BJ (cell line): ENCODE measurements around the gene CDH18. TPM values are rescaled to one million over a fixed set of nuclear protein-coding genes. Genes with fewer than 3 reads are reported as not detected.

Experiments used
- CTCF ChIA-PET: fragments of 350-600 bp; formaldehyde crosslinking; extraction: SDS; loops from one replicate; lab custom pipeline; 2021; ENCODE audit warnings: antibody characterized with exemption, inconsistent platforms; lab: Yijun Ruan, JAX
- POLR2A ChIA-PET: fragments of 300-600 bp; sonication (Branson Sonifier 250); formaldehyde crosslinking; extraction: SDS; loops from one replicate; lab custom pipeline; 2021; ENCODE audit warnings: antibody characterized with exemption; lab: Charles Lee
- DNase-seq: peaks from one replicate; pipeline ENCODE4 v3.0.0-alpha.2; 2011; ENCODE audit warnings: low read depth
- H3K27me3 ChIP-seq: 2 replicates; pipeline ENCODE4 v1.6.0; 2011; ENCODE audit warnings: low read length; ENCODE audit not compliant: control insufficient read depth, insufficient read depth
- H3K36me3 ChIP-seq: 2 replicates; pipeline ENCODE4 v1.5.1; 2011; ENCODE audit warnings: low read length; ENCODE audit not compliant: control insufficient read depth, insufficient read depth
- H3K4me3 ChIP-seq: 2 replicates; pipeline ENCODE4 v1.5.1; 2011; ENCODE audit warnings: low read depth, mild to moderate bottlenecking, control low read depth, low read length
- polyA plus RNA-seq: library from polyadenylated mRNA; depleted of rRNA; stranded (reverse); fragments of >200 nt; gene quantifications from 2 replicates; pipeline ENCODE4 v1.2.3, GENCODE V29; 2011
- TF ChIP-seq, protein P1 (sequence below): IDR thresholded peaks from 2 replicates; pipeline ENCODE4 v1.5.1; 2011; ENCODE audit warnings: low read depth, mild to moderate bottlenecking, control low read depth, inconsistent platforms, low read length, moderate library complexity; ENCODE audit not compliant: insufficient read depth

The CDH18 gene
- polyA plus RNA-seq, 1 experiment = 0.31 TPM

DNA sequence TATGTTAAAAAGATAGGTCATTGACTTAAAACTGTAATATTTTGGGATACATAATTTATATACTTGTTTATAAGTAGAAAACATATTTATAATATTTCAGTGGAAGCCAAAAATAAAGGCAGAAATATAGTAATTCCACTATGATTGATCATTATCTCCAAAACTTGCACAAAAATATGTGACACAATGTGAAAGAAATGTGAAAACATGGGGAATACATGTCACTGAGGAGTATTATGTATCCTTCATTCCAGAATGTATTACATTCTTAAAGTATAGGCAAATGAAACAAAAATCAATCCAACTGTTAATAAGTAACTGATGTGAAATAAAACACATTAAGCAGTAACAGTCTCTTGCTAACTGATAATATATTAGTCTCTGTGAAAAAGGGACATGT lies 236.7 kb downstream of the CDH18 start:
- CTCF ChIA-PET = no interaction called here

DNA sequence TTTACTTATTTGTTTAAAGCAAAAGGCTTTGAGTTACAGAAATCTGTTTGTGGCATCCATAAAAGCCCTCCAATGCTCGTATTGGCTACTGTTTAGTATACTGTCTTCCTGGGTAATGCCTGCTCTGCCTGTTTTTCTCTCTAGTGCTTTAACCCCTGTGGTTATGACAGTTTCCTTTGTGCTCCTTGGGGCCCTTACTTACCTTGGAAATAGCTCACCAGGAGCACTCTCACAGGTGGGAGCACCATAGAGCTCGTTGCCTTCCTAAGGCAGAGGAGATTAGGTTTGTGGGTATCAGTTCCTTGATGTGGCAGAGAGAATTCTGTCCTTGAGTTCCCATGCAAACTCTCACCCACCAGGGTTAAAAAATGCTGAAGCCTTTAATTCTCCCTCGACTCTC lies 242.8 kb downstream of the CDH18 start:
- no peak for DNase-seq
- ChIA-PET POLR2A (no interaction called here), CTCF (no interaction called here)
- TF ChIP-seq, protein P1, sequence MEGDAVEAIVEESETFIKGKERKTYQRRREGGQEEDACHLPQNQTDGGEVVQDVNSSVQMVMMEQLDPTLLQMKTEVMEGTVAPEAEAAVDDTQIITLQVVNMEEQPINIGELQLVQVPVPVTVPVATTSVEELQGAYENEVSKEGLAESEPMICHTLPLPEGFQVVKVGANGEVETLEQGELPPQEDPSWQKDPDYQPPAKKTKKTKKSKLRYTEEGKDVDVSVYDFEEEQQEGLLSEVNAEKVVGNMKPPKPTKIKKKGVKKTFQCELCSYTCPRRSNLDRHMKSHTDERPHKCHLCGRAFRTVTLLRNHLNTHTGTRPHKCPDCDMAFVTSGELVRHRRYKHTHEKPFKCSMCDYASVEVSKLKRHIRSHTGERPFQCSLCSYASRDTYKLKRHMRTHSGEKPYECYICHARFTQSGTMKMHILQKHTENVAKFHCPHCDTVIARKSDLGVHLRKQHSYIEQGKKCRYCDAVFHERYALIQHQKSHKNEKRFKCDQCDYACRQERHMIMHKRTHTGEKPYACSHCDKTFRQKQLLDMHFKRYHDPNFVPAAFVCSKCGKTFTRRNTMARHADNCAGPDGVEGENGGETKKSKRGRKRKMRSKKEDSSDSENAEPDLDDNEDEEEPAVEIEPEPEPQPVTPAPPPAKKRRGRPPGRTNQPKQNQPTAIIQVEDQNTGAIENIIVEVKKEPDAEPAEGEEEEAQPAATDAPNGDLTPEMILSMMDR = no peak
- Histone ChIP-seq H3K4me3 (no peak overlapping the region), H3K36me3 (no peaks in the 10 kb centered on the region), H3K27me3 (no peaks in the 10 kb centered on the region)

More for the DNA sequence above, 236.7 kb downstream of the CDH18 start:
- no peaks in the 10 kb centered on the region for H3K27me3 ChIP-seq
- no peaks in the 10 kb centered on the region for H3K36me3 ChIP-seq
- no peak for DNase-seq
- POLR2A ChIA-PET = no interaction called here
- TF ChIP-seq, protein P1 = no peak
- no peak overlapping the region for H3K4me3 ChIP-seq

DNA sequence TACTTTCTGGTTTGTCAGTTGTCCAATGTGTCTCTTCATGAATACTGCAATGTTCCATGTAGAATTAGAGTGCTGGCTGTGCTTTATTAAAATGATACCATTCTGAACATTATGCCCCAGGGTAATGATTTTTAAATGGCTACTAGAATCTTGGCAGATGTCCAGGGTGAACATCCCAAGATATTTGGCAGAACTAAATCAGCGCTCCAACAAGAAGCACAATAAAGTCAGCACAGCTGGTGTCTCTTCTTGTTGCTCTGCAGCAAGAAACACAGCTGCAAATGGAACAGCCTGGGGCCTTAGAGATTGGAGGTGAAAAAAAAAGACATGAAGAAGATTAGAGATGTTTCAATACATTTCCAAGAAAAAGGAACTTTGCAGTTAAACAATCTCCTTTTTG lies 248.3 kb downstream of the CDH18 start:
- POLR2A ChIA-PET = no interaction called here
- no peaks in the 10 kb centered on the region for H3K36me3 ChIP-seq
- CTCF ChIA-PET = interaction anchor here (0.6 kb wide), 1 partner anchor 655 kb away, joined by 3 read pairs; no protein-coding TSS in a partner anchor
- H3K4me3 ChIP-seq = no peak overlapping the region
- no peak for DNase-seq
- TF ChIP-seq, protein P1 = no peak
- no peaks in the 10 kb centered on the region for H3K27me3 ChIP-seq

DNA sequence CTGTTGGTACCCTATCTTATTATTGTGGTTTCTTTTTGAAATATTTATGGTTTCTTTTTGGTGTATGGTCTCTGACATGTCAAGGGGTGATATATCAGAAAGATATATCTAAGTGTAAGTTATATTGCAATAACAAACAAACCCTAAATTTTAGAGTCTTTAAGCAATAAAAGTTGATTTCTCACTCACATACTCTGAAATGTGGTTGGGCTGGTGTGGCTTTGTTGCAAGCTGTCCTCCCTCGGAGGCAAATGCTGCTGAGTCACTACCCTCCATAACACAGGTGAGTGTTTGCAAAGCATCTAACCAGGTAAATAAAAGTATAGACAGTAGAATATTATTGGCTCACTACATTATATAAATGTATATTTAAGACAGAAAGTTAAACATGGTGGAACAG lies 253.2 kb downstream of the CDH18 start:
- TF ChIP-seq, protein P1 = no peak
- DNase-seq = no peak
- no peak overlapping the region for H3K4me3 ChIP-seq
- ChIA-PET POLR2A (no interaction called here), CTCF (no interaction called here)
- no peaks in the 10 kb centered on the region for H3K27me3 ChIP-seq
- H3K36me3 ChIP-seq = no peaks in the 10 kb centered on the region

DNA sequence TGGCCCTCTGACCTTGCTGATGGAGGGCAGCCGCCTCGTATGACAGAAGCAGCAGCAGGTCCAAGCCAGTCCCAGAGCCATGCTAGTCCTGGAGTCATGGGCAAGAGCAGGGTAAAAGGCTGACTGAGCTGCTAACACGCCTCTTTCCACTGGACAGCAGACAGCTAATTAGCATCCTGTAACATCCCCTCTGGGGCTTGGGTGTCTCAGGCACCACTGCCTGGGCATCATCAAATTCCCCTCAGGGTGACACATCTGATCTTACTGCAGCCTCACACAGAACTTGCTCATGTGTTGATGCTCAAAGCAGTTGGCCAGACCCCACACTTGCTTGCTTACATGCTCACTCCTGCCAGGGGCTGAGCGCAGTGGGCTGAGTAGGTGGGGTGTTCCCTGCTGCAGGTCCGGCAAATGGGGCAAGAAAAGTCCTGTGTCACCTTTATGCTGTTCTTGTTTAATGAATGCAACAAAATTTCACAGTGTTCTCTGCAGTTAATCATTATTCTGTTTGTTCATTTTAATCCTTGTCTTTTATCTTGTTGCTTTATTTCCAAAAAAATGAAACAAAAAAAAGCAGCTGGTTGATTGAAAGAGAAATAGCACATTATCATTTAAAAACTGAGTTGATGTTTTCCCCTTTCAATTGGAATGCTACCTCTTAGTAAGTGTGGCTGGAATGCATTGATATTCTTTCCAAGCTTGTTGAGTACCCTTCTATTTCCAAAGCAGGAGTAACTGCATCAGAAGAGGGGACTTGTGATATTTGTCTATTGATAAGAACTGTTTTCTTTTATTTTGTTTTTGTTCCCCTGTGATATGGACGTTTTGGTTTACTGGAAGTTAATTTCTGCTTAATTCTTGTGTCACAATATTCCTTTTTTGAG lies 254.1 kb downstream of the CDH18 start:
- DNase-seq = no peak
- Histone ChIP-seq H3K36me3 (no peaks in the 10 kb centered on the region), H3K4me3 (no peak overlapping the region), H3K27me3 (no peaks in the 10 kb centered on the region)
- POLR2A ChIA-PET = no interaction called here
- CTCF ChIA-PET = interaction anchor here (1.4 kb wide), 1 partner anchor 9 kb away, joined by 4 read pairs; no protein-coding TSS in a partner anchor
- TF ChIP-seq, protein P1 = no peak
